RWPE1 (cell line): ENCODE measurements around the gene TSPAN12.

ENCODE experiments used
- CTCF ChIA-PET: fragments of 350-600 bp; sonication (Branson Sonifier 250); formaldehyde crosslinking; extraction: SDS; loops from one replicate; lab custom pipeline; 2021; lab: Yijun Ruan, JAX
- POLR2A ChIA-PET: fragments of 400-600 bp; formaldehyde crosslinking; extraction: SDS; loops from one replicate; lab custom pipeline; 2020; ENCODE audit warnings: antibody characterized with exemption; ENCODE audit not compliant: low non-redundant PET; lab: Yijun Ruan, JAX
- DNase-seq: peaks from one replicate; pipeline ENCODE4 v3.0.0; 2012; ENCODE audit warnings: low spot score
- H3K27ac ChIP-seq: fragments of 450-650 bp; 2 replicates; pipeline ENCODE4 v1.5.1; 2017
- CTCF ChIP-seq: fragments of 450-650 bp; conservative IDR thresholded peaks from 2 replicates; pipeline ENCODE4 v1.5.1; 2017; ENCODE audit warnings: low read depth, mild to moderate bottlenecking

Gene TSPAN12

GRCh38 chr7:120874016-120874415, 16.1 kb upstream of the TSPAN12 start:
- no peak overlapping the region for H3K27ac ChIP-seq
- no peak for TF ChIP-seq CTCF
- no peak for DNase-seq
- ChIA-PET CTCF (no interaction called here), POLR2A (no interaction called here)

GRCh38 chr7:120873401-120873800, 15.5 kb upstream of the TSPAN12 start:
- POLR2A ChIA-PET, result no interaction called here
- TF ChIP-seq CTCF, result no peak
- CTCF ChIA-PET, result no interaction called here

GRCh38 chr7:120869700-120870099, 11.8 kb upstream of the TSPAN12 start:
- ChIA-PET CTCF (no interaction called here), POLR2A (no interaction called here)
- DNase-seq, result no peak
- no peak for TF ChIP-seq CTCF
- H3K27ac ChIP-seq, result no peak overlapping the region

More at GRCh38 chr7:120873401-120873800, 15.5 kb upstream of the TSPAN12 start:
- no peak overlapping the region for H3K27ac ChIP-seq
- no peak for DNase-seq

GRCh38 chr7:120867932-120868331, 10.0 kb upstream of the TSPAN12 start:
- no peak for TF ChIP-seq CTCF
- no peak for DNase-seq
- POLR2A ChIA-PET, result no interaction called here
- CTCF ChIA-PET, result interaction anchor here (0.6 kb wide), 1 partner anchor 1195 kb away, joined by 3 read pairs; no protein-coding TSS in a partner anchor
- H3K27ac ChIP-seq, result no peak overlapping the region

- H3K27ac ChIP-seq, result no peak overlapping the region
- ChIA-PET POLR2A (no interaction called here), CTCF (no interaction called here)
- no peak for TF ChIP-seq CTCF
- DNase-seq, result no peak
These were observed 7.4 kb upstream of the TSPAN12 start for GRCh38 chr7:120865191-120865981.

GRCh38 chr7:120864141-120864900, 6.4 kb upstream of the TSPAN12 start:
- no peak overlapping the region for H3K27ac ChIP-seq
- no peak for DNase-seq
- CTCF ChIA-PET, result no interaction called here
- TF ChIP-seq CTCF, result no peak
- POLR2A ChIA-PET, result no interaction called here
